HG02763 (cell line): ENCODE data around the gene OR7G2.

ENCODE experiments used
- ATAC-seq: cut with Tn5 transposase; IDR thresholded peaks from one replicate; pipeline ENCODE4 v1.9.1; 2021; ENCODE audit warnings: mild to moderate bottlenecking, moderate library complexity; ENCODE audit not compliant: unreplicated experiment

OR7G2 gene

DNA sequence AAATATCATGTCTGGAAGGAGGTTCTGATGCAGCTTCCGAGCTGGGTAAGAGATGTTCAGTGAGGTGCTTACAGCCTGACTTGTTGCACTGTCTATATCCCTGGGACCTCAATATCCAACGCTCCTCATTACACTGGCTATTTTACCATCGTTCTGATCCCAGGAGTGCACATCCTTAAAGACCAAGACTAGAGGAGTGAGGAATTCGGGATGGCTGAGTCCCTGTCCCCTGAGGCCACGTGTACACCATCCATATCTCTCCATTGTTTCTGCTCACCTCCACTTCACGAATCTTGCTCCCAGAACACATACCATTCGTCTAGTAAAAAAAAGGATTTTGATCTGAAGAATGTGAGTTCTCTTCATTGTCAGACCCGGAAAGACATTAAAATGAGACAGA is at the start of gene OR7G2:
OR7G2 (minus strand) TSS at position 101 of the 400 bp plus-strand sequence. CDS start 4,232 bp downstream, outside the sequence.
- ATAC-seq = no peak

GRCh38 chr19:9156304-9156703 is 49.0 kb upstream of the OR7G2 start:
- no peak for ATAC-seq

DNA sequence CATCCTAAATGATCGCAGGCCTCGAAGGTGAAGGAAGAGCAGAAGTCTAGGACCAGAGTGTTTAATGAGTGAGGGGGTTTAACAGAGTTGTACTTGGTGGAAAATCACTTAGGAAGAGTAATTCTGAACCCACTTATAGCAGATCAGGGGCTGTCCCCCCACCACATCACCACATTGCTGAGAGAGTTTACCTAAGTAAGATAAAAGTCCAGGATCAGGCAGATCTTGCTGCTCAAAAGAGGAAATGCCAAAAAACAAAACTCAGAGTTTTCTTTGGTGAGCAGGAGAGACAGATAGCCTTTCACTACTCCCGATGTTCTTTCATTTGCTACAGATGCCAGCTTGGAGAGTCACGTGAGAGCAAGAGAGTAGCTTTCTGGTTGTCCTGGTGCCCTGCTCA is 48.3 kb upstream of the OR7G2 start:
- no peak for ATAC-seq

DNA sequence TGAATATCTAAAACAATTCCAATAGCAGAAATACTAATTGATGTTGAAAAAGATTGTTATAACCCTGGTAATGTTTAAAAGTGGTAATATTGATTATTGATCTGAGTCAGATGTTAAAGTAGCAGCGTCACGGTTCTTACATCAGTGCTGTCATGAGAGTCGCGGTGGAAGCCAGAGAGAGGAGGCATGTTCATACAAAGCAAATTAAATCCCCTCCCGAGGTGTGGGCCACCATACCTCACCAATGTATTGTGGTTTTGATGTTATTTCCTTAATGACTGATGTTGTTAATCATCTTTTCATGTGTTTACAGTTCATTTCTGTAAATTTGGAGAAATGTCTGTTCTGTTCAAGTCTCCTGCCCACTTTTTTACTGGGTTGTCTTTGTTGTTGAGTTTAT is 44.1 kb upstream of the OR7G2 start:
- no peak for ATAC-seq

DNA sequence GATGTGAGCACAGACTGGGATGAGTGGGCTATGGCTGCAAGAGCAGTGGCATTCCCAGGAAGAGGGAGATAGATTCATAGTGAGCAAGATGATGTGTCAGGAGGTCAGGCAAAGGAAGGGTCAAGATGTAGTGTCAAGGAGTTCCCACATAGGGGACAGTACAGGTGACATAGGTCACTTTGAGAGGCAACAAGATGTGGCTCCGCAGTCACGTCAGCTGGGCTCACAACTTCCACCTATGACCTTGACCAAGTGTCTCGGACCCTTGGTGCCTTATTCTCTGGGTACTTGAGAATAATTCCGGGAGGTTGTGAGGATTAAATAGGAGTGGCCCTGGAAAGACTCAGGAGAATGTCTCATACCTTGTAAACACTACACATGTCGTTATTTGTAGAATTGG is 43.4 kb upstream of the OR7G2 start:
- no peak for ATAC-seq

DNA sequence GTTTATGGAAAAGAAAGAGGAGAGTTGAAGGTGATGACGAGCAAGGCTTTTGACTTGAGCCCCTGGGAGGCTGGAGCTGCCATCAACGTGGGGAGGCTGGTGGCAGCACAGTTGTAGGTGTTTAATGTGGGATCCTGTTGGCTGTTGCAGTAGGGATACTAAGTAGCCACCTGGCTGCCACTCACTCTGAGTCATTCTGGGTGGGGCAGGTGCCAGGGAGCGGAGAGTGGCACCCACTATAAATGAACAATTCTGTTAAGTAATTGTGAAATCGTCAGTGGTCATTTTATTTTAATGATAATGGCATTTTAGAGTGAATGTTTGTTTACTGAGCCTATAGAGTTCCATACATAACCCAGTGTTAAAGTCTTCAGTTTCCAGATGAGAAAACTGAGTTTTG is 42.7 kb upstream of the OR7G2 start:
- ATAC-seq = no peak

- ATAC-seq = no peak
These were observed 41.4 kb upstream of the OR7G2 start for GRCh38 chr19:9148697-9149096.

DNA sequence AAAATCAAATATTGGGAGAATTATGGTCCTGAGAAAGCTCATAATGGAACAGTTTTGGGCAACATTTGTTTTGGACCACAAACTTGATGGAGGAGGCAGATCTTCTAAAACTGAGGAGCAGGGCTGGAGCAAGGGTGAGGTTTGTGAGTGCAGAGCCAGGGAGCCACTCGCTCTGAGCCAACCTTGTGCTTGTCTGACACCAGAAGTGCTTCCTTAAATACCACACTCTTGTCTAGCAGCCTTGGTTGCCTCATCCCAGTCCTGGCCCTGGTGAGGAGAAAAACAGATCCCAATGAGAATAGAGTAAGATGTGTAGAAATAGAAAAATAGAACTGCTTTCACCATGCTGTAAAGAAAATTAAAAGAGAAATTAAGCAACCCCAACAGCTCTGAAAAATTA is 39.6 kb upstream of the OR7G2 start:
- ATAC-seq = no peak

DNA sequence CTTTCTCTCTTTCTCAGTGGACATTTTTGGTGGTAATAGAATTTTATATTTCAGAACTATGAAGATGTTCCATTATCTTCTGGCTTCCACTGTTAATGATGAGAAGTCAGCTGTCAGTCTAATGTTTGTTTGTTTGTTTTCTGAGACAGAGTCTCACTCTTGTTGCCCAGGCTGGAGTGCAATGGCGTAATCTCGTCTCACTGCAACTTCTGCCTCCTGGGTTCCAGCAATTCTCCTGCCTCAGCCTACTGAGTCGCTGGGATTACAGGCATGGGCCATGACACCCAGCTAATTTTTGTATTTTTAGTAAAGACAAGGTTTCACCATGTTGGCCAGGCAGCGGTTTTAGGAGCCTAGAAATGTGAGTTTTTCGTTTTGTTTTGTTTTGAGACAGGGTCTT is 37.6 kb upstream of the OR7G2 start:
- ATAC-seq = no peak

DNA sequence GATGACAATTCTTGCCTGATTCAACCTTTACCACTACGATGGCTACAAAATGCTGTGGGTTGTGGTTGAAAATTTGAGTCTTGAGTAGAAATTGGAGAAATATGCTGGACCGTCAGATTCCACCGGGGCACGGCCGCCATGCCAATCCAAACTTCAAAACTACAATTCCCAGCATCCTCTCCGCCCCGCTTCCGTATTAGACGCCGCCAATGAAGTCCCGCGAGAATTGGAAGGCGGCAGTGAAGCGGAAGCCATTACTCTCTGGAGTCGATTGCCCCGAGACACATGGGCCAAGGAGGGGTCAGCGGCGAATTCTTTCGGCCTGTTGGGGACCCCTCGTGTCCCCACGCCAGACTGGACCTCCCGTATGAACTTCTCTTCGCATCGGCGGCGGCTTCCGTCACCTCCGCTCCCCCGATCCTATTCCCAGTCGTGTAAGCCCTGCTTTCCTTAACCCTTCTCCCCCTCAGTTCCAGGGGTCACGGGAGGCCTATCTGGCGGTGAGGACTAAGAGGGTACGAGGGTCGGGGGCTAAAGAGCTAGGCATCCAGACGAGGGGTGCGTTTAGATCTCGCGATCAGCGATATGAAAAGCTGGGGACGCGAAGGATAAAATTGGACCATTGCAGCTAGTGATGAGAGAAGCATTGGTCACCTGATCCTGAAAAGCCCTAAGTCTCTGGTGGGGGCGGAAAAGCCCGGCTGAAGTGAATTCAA is 33.0 kb upstream of the OR7G2 start, which contains the start of gene ZNF317:
ZNF317 (plus strand) TSS at position 239 of the 716 bp plus-strand sequence. CDS start 15,620 bp downstream, outside the sequence.
- peak; percentile 89 for ATAC-seq

- no peak for ATAC-seq
These were observed 32.4 kb upstream of the OR7G2 start for GRCh38 chr19:9139609-9140158.

DNA sequence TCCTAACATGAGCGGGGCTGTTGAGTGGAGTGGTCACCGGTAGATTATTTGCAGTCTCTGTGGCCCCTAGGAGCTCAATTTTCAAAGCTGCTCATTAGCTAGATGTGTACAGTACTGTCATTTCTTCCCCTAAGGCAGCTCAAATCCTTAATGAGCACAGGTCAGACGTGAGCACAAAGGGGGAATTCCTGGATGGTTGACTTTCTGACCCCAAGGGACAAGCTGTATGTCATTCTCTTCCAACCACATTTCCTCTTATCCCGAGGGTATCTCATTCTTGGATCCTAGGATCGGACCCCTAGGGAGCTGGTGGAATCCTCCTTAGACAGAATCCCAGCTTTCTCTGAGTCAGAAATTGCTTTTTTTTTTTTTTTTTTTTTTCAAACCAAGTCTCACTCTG is 25.1 kb upstream of the OR7G2 start:
- ATAC-seq = no peak

- no peak for ATAC-seq
These were observed 23.7 kb upstream of the OR7G2 start for GRCh38 chr19:9130965-9131364.

GRCh38 chr19:9128171-9128570 is 20.9 kb upstream of the OR7G2 start:
- no peak for ATAC-seq

- no peak for ATAC-seq
These were observed 19.7 kb upstream of the OR7G2 start, which contains the start of gene OR7G3 for GRCh38 chr19:9126900-9127405. TSS of gene OR7G3 (minus strand) at chr19:9126950. CDS start at chr19:9126950, 0 bp downstream.

GRCh38 chr19:9116547-9116946 is 9.3 kb upstream of the OR7G2 start:
- no peak for ATAC-seq

DNA sequence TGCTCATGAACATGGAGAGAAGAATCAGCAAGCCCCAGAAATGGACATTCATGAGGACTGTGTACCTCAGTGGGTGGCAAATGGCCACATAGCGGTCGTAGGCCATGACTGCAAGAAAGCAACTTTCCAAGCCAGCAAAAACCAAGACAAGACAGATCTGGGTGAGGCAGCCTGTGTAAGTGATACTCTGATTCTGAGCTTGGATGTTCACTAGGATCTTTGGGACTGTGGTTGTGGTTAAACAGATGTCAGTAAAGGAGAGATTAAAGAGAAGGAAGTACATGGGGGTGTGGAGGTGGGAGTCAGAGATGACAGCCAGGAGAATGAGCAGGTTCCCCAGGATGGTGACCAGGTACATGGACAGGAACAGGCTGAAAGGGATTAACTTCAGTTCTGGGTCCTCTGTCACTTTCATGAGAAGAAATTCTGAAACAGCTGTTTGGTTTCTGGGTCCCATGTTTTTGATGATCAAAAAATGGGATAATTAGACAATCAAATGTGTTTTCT is 8.1 kb upstream of the OR7G2 start, which contains the start of gene OR7G1:
OR7G1 (minus strand) TSS at position 457 of the 507 bp plus-strand sequence; CDS start at position 457, 0 bp downstream.
- no peak for ATAC-seq

DNA sequence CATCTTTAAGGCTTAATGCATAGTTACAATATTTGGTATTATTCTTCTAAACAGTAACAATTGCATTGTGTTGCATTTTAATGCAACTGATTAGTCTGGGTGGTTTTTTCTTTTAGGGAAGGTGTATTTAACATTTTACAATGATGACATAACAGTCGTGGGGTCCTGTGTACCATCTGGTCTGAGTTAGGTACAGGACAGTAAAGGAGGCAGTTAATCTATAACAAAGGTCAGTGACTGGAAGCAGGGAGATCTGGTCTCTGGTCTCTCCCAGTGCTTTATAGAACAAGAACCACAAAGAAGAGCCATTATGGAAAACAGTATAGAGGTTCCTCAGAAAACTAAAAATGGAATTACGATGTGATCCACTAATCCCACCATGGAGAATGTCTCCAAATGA is 2.7 kb upstream of the OR7G2 start:
- no peak for ATAC-seq

DNA sequence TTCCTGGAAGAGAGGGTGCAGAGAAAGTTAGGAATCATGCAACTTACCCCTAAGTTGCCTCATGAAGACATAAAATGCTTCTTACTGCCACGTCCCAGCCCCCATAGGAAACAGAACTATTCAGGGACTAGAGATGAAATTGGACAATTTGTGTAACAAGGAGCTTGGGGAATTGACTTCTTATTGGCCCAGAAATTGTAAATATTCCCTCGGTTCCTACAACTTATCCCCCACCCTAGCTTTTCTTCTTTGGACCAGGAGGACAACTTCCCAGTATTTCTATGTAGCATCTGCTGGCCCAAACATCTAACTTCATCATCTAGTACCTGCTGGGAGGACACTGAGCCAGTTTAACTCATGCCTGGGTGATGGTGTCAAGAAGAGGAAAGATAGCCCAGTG is 20.5 kb downstream of the OR7G2 start, which contains the start of gene OR1M1:
OR1M1 (plus strand) TSS at position 301 of the 400 bp plus-strand sequence. CDS start 6,184 bp downstream, outside the sequence.
- ATAC-seq = no peak

GRCh38 chr19:9078651-9079050 is 28.6 kb downstream of the OR7G2 start:
- ATAC-seq = no peak

- no peak for ATAC-seq
These were observed 30.4 kb downstream of the OR7G2 start for GRCh38 chr19:9076901-9077300.
